Stimulated activated CD4-positive, alpha-beta T cell treated with anti-CD3 and anti-CD28 coated beads, Interleukin-2, amount 100 ng/mL, for 24 hours (primary cell): ENCODE data around the gene ABCA7.

Experiments used
- DNase-seq, 2 donors: peaks; one replicate each; pipeline ENCODE4 v3.0.0-alpha.2; 2020

ABCA7 gene

DNA sequence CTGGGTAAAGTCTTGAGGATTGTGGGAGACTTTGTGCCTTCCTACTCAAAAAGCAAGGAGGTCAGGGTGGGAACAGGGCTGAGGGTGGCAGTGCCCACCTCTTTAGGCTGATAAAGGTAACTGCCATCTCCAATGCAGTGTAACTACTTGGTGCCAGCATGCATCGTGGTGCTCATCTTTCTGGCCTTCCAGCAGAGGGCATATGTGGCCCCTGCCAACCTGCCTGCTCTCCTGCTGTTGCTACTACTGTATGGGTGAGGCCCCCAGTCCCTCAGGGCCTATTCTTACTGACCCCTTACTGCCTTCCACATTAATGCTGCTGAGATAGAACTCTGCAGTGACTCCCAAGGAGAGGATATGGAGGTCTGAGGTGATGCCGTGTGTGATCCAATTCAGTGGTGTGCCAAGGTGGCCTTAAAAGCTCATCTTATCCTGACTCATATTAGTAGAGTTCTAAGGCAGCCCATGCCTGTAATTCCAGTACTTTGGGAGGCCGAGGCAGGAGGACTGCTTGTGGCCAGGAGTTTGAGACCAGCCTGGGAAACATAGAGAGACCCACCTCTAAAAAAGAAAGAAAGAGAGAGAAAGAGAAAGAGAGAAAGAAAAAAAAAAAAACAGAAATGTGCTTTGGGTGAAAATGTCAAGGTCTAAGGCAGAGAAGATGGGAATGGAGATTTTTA is 17.4 kb downstream of the ABCA7 start:
- DNase-seq: no peak

DNA sequence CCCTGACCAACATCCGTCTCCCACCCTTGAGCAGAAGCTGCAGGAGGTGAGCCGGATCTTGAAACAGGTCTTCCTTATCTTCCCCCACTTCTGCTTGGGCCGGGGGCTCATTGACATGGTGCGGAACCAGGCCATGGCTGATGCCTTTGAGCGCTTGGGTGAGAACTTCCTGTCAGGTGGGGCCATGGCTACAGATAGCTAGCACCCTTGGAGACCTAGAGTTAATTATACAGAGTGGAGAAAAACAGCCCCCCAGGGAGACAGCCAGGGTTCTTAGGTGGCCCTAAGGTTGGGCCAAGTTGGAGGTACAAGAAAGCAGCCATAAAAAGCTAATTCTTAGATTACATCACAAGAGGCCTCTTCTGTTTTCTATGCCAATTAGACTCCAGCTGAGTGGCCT is 18.2 kb downstream of the ABCA7 start:
- no peak for DNase-seq

DNA sequence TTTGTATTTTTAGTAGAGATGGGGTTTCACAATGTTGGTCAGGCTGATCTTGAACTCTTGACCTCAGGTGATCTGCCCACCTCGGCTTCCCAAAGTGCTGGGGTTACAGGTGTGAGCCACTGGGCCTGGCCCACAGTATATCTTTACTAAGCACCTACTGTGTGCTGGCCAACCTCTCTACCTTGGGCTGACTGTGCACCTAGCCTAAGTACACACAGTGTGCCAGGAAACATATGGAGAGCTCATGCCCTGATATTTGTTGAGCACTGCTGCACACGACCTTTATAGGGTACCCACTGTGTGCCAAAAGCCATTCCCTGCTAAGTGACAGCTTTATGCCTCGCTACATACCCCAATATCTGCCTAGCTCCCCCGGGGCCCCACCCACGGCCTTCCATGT is 20.8 kb downstream of the ABCA7 start:
- DNase-seq: no peak

DNA sequence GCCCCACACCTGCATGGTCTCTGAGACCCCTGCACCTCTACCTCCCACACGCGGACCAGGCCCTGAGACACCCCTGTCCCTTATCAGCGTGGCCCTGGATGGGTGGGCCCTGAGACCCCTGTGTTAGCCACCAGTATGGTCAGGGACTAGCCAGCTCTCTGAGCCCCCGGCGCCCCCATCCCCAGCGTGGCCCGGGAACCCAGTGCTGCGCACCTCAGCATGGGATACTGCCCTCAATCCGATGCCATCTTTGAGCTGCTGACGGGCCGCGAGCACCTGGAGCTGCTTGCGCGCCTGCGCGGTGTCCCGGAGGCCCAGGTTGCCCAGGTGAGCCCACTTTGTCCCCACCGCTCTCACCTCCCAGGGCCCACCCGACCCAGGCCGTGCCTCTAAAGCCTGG is 22.1 kb downstream of the ABCA7 start:
- no peak for DNase-seq

DNA sequence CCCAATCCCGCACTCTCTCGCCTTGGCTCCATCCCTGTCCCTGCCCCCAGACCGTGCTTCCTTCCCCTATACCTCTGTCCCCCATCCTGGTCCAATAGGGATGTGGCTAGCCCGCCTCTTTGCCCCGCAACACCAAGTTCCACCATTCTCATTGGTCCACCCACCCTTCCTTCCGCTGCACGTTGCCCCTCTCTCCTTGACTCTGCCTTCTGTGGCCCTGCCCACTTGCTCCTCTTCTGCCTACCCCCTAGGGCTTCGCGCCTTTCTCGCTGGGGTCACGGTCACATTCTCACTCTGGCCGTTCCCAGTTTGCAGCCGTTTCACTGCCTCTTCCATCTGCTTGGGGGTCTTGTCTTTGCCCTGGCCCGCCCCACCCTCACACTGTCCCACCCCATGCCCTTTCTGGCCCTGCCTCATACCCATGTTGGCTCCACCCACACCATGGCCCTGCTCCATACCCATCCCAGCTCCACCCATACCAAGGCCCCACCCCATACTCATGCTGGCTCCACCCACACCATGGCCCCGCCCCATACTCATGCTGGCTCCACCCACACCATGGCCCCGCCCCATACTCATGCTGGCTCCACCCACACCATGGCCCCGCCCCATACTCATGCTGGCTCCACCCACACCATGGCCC is 22.6 kb downstream of the ABCA7 start:
- no peak for DNase-seq

DNA sequence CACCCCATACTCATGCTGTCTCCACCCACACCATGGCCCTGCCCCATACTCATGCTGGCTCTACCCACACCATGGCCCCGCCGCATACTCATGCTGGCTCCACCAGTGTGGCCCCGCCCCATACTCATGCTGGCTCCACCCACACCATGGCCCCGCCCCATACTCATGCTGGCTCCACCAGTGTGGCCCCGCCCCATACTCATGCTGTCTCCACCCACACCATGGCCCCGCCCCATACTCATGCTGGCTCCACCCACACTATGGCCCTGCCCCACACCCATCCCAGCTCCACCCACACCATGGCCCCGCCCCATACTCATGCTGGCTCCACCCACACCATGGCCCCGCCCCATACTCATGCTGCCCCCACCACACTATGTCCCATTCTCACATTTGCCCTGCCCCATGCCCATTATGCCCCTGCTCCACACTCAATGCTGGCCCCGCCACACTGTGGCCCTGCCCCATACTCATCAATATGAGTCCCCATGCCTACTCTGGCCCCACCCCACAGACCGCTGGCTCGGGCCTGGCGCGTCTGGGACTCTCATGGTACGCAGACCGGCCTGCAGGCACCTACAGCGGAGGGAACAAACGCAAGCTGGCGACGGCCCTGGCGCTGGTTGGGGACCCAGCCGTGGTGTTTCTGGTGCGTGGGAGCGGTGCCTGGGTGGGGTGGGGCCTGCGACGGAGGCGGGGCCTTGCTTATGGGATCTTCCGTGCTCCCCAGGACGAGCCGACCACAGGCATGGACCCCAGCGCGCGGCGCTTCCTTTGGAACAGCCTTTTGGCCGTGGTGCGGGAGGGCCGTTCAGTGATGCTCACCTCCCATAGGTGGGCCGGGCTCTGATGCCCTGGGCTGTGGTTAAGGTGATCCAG is 23.4 kb downstream of the ABCA7 start:
- peak; percentile 59 to 61 for DNase-seq

DNA sequence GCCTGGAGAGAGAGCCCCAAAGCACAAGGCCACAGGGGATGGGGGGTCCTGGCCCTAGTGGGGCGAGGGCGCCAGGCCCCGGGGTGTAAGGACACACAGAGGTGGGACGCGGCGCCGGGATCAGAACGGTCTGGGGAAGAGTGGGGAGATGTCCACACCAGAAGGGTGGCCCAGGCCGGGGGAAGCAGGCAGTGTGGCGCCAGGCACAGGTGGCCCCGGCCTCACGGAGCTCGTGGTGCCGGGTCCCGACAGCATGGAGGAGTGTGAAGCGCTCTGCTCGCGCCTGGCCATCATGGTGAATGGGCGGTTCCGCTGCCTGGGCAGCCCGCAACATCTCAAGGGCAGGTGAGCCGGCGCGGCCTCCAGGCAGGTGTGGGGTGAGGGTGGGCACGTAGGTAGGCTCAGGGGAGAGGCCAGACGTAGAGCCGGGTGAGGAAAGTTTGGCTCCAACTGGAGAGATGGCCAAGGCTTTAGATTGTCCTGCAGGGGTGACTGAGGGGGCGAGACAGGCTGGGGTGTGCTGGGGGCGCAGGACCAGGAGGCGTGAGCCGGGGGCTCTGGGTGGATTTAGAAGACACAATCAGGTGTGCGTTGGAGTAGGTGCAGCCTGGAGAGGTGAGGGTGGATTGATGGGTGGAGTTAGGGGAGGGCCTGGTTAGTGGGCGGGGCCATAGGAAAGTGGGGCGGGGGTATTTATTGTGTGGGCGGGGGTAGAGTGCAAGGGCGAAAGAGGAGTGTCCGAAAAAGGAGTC is 24.2 kb downstream of the ABCA7 start:
- no peak for DNase-seq

DNA sequence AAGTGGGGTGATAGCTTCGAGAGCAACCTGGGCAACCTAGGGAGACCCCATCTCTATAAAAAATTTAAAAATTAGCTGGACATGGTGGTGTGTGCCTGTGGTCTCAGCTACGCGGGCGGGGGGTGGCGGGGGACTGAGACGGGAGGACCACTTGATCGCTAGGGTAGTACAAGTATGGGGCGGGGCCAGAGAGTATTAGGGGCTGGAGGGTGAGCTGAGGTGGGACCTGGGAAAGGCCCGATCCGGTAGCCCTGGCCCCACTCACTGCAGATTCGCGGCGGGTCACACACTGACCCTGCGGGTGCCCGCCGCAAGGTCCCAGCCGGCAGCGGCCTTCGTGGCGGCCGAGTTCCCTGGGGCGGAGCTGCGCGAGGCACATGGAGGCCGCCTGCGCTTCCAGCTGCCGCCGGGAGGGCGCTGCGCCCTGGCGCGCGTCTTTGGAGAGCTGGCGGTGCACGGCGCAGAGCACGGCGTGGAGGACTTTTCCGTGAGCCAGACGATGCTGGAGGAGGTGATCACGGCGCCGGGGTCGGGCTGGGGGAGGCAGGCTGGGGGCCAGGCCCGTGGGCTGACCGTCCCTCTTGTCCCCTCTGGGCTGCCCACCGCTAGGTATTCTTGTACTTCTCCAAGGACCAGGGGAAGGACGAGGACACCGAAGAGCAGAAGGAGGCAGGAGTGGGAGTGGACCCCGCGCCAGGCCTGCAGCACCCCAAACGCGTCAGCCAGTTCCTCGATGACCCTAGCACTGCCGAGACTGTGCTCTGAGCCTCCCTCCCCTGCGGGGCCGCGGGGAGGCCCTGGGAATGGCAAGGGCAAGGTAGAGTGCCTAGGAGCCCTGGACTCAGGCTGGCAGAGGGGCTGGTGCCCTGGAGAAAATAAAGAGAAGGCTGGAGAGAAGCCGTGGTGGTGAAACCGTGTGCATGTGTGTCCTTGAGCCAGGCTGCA is 25.0 kb downstream of the ABCA7 start:
- peak; percentile 77 to 81 for DNase-seq

DNA sequence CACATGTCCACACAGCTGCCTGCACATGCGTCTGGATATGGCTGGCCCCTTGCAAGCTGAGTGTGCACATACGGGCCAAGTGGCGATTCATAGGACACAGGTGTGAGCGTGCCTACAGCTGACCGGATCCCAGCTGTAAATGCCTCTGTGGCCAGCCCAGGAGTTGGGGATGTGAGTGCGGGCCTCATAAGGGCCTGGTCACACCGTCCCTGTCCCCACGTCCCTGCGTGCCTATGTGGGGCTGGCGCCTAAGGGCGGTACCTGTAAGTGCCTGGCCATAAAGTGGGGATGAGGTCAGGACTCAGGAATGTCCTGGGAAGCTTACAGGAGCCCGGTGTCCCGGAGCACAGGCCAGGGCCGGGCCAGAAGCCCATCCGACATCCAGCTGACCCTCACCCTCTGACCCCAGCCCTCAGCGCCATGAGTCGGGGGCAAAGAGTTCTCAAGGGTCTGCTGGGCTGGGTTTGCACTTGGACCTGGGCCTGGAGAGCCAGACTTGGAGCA is 25.8 kb downstream of the ABCA7 start:
- no peak for DNase-seq

DNA sequence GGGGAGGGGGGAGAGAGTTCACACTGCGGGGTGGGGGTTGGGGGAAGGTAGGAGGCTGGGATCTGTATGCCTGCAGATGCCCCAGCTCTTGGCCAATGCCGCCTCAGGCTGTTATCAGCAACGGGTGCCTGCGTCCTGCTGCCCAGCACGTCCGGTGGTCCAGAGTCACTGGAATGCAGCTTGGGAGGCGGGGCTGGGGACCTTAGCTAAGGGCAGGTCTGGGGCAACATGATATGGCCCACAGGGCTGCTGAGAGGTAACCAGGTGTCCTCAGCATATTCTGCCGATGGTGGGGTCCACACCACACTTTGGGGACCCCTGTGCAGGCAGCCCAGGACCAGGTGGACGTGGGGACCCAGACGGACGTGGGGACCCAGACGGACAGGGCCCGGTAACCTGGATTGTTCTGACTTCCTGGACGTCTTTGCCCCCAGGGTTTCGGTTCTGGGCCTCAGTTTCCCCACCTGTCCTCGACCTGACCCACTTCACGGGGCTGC is 26.4 kb downstream of the ABCA7 start:
- DNase-seq: no peak

DNA sequence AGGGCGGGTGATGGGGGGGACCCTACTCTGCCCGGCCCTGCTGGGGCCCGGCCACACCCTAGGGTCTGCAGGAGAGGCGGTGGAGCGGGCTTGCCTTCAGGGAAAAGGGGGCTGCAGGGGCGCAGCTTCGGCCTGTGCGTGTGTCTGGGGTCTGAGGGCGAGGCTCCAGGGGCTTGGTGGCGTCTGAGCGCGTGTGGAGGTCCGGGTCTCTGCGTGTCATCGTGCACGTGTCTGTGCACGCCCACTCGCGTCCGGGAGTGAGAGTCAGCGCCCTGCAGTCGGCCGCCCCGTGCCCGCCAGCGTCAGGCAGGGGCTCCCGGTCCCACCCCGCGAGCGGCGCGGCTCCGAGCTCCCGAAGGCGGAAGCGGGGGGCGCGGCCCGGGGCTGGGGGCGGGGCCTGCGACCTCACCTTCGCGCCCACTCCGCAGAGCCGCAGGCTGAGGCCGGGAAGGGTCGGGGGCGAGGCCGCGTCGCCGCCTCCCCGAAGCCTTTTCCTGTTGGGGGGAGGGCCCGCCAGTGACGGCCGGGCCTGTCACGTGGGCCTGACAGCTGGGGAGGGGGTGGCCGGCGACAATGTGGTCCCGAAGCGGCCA is 26.9 kb downstream of the ABCA7 start, which contains the start of gene ARHGAP45:
ARHGAP45 (plus strand) TSS at position 420 of the 593 bp plus-strand sequence. CDS start 239 bp downstream, outside the sequence.
- DNase-seq: peak; percentile 78 to 87

DNA sequence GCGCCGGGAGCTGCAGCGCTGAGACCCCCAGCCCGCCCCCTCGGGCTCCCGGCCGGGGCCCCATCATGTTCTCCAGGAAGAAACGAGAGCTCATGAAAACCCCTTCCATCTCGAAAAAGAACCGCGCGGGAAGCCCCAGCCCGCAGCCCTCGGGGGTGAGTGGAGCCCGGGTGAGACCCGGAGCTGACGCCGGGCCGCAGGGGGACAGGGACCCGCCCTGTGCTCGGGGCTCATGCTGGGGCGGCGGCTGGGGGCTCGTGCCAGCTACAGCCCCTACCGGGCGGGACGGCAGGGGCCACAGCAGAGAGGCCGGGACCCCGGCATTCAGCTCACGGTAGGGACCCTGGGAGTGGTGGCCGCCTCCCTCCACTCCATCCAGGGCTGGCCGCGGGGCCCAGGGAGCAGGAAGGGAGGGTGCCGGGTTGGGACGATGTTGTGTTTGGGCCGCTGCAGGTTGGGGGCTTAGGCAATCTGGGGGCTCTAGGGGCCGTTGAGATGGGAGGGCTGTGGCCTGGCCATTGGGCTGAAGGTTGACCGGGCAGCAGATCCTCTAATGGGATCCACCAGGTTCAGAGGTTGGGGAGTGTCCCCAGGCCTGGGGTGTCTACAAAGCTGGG is 27.5 kb downstream of the ABCA7 start:
- peak in 1 of 2 donors; percentile 70 for DNase-seq

DNA sequence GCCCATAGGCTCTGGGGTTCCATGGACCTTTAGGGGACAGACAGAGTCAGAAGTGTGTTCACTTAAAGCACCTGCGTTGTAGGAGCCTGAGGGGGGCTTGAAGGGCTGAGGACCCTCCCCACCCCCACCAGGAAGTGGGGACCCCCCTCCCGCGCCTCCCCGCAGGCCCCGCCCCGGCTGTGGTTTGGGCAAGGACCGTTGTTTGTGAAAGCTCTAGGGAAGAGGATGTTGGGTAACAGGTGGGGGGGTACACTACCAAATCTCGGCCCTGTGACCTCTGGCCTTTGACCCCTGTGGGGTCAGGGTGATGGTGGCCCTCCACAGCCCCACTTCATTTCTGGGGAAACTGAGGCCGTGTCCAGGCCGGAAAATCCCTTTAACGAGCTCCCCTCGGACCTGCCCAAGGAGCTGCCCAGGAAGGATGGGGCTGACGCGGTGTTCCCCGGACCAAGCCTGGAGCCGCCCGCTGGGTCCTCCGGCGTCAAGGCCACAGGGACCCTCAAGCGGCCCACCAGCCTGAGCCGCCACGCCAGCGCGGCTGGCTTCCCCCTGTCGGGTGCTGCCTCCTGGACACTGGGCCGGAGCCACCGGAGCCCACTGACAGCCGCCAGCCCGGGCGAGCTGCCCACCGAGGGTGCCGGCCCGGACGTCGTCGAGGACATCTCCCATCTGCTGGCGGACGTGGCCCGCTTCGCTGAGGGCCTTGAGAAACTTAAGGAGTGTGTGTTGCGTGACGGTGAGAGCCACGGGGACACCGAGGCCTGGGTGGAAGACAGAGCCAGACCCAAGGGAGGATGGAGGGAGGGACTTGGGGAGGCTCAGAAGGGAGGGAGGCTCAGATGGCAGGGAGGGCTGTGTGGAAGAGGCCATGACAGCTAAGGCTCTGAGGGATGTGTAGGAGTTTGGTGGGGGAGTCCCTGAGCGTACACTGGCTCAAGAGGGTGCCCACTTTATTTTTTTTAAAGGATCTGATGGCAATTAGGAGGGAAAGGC is 28.4 kb downstream of the ABCA7 start:
- DNase-seq: peak in 1 of 2 donors; percentile 66

DNA sequence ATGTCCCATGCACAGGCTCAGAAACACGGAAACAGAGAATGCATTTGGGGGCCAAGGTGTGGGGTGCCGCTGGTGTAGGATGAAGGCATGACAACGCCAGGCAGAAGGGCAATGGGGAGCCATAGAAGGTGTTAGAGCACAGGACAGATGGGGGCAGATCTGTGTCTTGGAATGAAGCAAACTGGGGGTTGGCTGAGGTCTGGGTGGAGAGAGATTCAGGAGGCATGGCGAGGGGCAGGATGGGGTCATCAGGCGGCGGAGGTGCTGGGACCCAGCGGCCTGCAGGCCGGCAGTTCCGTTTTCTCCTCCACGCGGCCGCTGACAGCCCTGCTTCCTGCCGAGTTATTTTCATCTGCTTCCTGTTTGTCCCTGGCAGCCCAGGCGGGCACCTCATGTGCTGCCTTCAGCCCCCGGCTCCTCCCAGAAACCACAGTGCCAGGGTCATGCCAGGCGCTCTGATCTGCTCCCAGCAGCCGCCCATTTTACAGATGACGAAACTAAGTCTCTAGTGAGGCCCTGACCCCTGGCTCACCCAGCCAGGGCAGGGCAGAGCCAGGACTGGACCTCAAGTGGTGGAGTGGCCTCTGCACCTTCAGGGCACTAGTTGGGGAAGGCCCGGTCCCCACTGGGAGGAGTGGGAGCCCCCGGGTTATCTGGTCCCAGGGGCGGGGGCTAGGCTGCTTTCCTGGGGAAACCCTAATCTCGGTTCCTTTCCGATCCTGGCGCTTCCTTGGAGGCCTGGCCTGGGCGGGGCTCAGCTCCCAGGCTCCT is 29.3 kb downstream of the ABCA7 start:
- DNase-seq: peak in 1 of 2 donors; percentile 66

DNA sequence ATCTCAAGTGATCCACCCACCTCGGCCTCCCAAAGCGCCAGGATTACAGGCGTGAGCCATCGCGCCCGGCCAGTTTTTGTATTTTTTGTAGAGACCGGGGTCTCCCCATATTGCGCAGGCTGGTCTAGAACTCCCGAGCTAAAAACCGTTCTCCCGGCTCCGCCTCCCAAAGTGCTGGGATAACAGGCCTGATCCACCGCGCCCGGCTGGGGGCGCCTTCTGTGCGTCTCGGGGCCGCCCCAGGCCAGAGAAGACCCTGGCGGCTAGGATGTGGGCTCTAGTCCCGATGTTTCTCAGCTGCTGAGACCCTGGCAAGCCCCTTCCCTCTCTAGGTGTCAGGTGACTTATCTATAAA is 30.6 kb downstream of the ABCA7 start:
- DNase-seq: no peak

DNA sequence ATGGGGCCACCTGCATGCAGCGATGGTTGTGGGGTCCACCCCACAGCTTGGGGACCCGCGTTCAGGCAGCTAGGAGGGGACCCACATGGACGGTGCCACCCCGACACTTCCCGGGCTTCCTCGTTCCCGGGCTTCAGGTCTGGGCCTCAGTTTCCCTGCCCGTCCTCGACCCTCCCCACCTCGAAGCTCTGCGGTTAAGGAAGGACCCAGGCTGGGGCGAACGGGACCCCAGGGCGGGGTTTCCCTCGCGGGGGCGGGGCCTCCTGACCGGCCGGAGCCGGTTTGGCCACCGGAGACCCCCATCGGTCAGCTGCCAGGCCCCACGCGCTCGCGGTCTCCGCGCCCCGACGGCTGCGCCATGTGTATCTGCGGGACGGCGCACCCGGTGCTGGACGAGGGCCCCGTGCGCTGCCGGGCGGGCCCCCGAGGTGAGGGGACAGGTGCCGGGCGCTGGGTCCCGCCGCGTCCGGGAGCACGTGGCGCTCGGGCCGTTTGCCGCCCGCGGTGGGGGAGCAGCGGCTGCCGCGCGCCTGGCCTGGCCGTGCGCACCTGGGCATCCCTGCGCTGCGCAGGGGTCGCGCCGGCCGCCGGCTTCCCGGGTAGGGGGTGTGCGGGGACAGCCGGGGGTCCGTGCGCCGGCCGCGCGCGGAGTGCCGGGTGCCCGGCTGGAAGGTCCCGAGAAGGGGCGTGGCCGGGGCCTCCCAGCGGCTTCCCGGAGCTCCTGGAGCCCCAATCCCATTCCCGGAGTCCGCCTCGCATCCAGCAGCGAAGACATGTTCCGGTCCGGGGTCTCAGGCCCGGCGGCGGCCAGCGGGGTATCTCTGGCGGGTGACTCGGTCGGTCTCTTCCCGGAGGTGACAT is 31.3 kb downstream of the ABCA7 start:
- no peak for DNase-seq

DNA sequence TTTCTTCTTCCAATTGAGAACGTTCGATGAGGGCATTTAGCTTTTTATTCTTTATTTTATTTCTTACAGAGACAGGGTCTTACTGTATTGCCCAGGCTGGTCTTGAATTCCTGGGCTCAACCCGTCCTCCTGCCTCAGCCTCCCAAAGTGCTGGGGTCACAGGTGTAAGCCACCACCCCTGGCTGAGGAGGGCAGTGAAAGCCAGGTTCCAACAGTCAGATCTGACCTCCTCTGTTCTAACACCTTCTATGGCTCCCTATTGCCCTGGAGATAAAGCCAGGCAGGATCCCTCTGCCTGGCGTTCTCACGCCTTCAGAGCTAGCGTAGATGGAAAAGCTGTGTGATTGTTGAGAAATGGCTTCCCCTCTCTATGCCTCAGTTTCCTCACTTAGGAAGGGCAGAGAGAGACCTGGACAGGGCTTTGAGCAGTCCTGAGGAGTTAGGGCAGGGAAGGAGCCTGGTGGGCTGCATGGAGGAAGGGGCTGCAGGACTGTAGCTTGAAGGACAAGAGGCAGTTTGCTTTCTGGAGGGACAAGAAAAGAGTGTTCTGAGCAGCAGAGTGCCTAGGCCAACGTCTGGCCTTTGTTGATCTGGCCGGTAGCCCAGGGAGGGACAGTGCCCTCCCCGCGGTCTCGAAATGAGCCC is 32.6 kb downstream of the ABCA7 start:
- DNase-seq: no peak
